ENCODE measurements around the gene UQCRC2. TPM values are rescaled to one million over a fixed set of nuclear protein-coding genes. Genes with fewer than 3 reads are reported as not detected.

UQCRC2 gene
- total RNA-seq, 1 donor from 2014 or later, result 175 TPM

- Mint-ChIP-seq H3K36me3 (ENCODE audit: low read depth) (no peaks in the 10 kb centered on the region), H3K9me3 (no peaks in the 10 kb centered on the region), H3K27me3 (ENCODE audit: low read depth) (no peaks in the 10 kb centered on the region), H3K4me3 (peak overlapping the region; percentile 54), H3K27ac (ENCODE audit: unreplicated experiment) (no peak overlapping the region), H3K4me1 (peaks cover 14% of the 10 kb centered on the region)
- no peak for TF ChIP-seq CTCF (conservative IDR thresholded peaks at IDR 0.05)
- DNase-seq (ENCODE audit: low read depth, low spot score), result no peak
Observed at GRCh38 chr16:22012241-22012640, 59.1 kb downstream of the UQCRC2 start.

GRCh38 chr16:22013486-22013885 lies 60.3 kb downstream of the UQCRC2 start:
- TF ChIP-seq CTCF (conservative IDR thresholded peaks at IDR 0.05), result no peak
- Mint-ChIP-seq H3K27me3 (ENCODE audit: low read depth) (no peaks in the 10 kb centered on the region), H3K4me1 (peaks cover 11% of the 10 kb centered on the region), H3K4me3 (no peak overlapping the region), H3K36me3 (ENCODE audit: low read depth) (no peaks in the 10 kb centered on the region), H3K9me3 (no peaks in the 10 kb centered on the region), H3K27ac (ENCODE audit: unreplicated experiment) (no peak overlapping the region)
- no peak for DNase-seq (ENCODE audit: low read depth, low spot score)

GRCh38 chr16:22014271-22014873 lies 61.2 kb downstream of the UQCRC2 start:
- TF ChIP-seq CTCF (conservative IDR thresholded peaks at IDR 0.05), result no peak
- Mint-ChIP-seq H3K27ac (ENCODE audit: unreplicated experiment) (no peak overlapping the region), H3K27me3 (ENCODE audit: low read depth) (no peaks in the 10 kb centered on the region), H3K4me3 (no peak overlapping the region), H3K36me3 (ENCODE audit: low read depth) (no peaks in the 10 kb centered on the region), H3K9me3 (no peaks in the 10 kb centered on the region), H3K4me1 (peaks cover 6% of the 10 kb centered on the region)
- no peak for DNase-seq (ENCODE audit: low read depth, low spot score)

GRCh38 chr16:22016927-22017326 lies 63.8 kb downstream of the UQCRC2 start:
- no peak overlapping the region for H3K27ac Mint-ChIP-seq (ENCODE audit: unreplicated experiment)
- H3K36me3 Mint-ChIP-seq (ENCODE audit: low read depth), result no peaks in the 10 kb centered on the region

GRCh38 chr16:22018559-22018958 lies 65.4 kb downstream of the UQCRC2 start:
- H3K27me3 Mint-ChIP-seq (ENCODE audit: low read depth), result no peaks in the 10 kb centered on the region
- H3K36me3 Mint-ChIP-seq (ENCODE audit: low read depth), result no peaks in the 10 kb centered on the region
- no peak overlapping the region for H3K4me3 Mint-ChIP-seq

More at GRCh38 chr16:22016927-22017326, 63.8 kb downstream of the UQCRC2 start:
- H3K4me1 Mint-ChIP-seq, result no peaks in the 10 kb centered on the region
- no peak for TF ChIP-seq CTCF (conservative IDR thresholded peaks at IDR 0.05)
- H3K27me3 Mint-ChIP-seq (ENCODE audit: low read depth), result no peaks in the 10 kb centered on the region
- H3K9me3 Mint-ChIP-seq, result no peaks in the 10 kb centered on the region
- no peak for DNase-seq (ENCODE audit: low read depth, low spot score)
- no peak overlapping the region for H3K4me3 Mint-ChIP-seq

More at GRCh38 chr16:22018559-22018958, 65.4 kb downstream of the UQCRC2 start:
- DNase-seq (ENCODE audit: low read depth, low spot score), result no peak
- Mint-ChIP-seq H3K9me3 (no peaks in the 10 kb centered on the region), H3K27ac (ENCODE audit: unreplicated experiment) (no peak overlapping the region), H3K4me1 (no peaks in the 10 kb centered on the region)
- no peak for TF ChIP-seq CTCF (conservative IDR thresholded peaks at IDR 0.05)

All from neural crest cell (in vitro differentiated cells).